ENCODE data around the gene CEBPG. TPM values are rescaled to one million over a fixed set of nuclear protein-coding genes. Genes with fewer than 3 reads are reported as not detected.

Gene CEBPG
- total RNA-seq, 1 experiment from 2014 or later: 33.4 TPM

- BruUV-seq (replicated peaks): no TSS peak
- no peak for TF ChIP-seq EZH2 (IDR thresholded peaks at IDR 0.05; ENCODE audit: low read depth)
- no peak for TF ChIP-seq CTCF (conservative IDR thresholded peaks at IDR 0.05)
- DNase-seq: no peak
- H3K79me2 ChIP-seq (ENCODE audit: low read depth): no peaks in the 10 kb centered on the region
- no peaks in the 10 kb centered on the region for H3K36me3 ChIP-seq (ENCODE audit: low read depth)
- H2AFZ ChIP-seq: no peak overlapping the region
- peaks cover 6% of the 10 kb centered on the region for H3K4me1 ChIP-seq (replicated peaks; ENCODE audit: insufficient read depth)
- no peak overlapping the region for H3K4me2 ChIP-seq
- no peaks in the 10 kb centered on the region for H3K27me3 ChIP-seq (ENCODE audit: insufficient read depth, low read depth)
- CTCF ChIA-PET: no interaction called here
- POLR2A ChIA-PET (ENCODE audit: unreplicated experiment): interaction anchor here (0.5 to 0.6 kb wide), 2 partner anchors 231 to 738 kb away, joined by 5 to 11 read pairs; no protein-coding TSS in a partner anchor
- intact Hi-C loops (cut with micrococcal nuclease; ENCODE audit: unreplicated experiment): no loop called here
- peaks cover 6% of the 10 kb centered on the region; the same call in 1 of the 2 replicates for H3F3A ChIP-seq (ENCODE audit: insufficient read depth, low read depth)
- H3K27ac ChIP-seq: no peak overlapping the region
- H4K20me1 ChIP-seq (ENCODE audit: insufficient read depth): 0 out of 2 replicates have a peak, but pooled peaks cover 4% of the 10 kb centered on the region
- H3K9me3 ChIP-seq (ENCODE audit: insufficient read depth, low read depth): no peaks in the 10 kb centered on the region
- no peaks in the 10 kb centered on the region for H3K9me2 ChIP-seq (ENCODE audit: insufficient read depth)
- H3K4me3 ChIP-seq: no peak overlapping the region
Observed at GRCh38 chr19:33395561-33396550, 22.3 kb downstream of the CEBPG start.

GRCh38 chr19:33396701-33397535, 23.4 kb downstream of the CEBPG start:
- H3K4me1 ChIP-seq (replicated peaks; ENCODE audit: insufficient read depth): peaks cover 6% of the 10 kb centered on the region
- TF ChIP-seq EZH2 (IDR thresholded peaks at IDR 0.05; ENCODE audit: low read depth): no peak
- no peak for TF ChIP-seq CTCF (conservative IDR thresholded peaks at IDR 0.05)
- H3K9me2 ChIP-seq (ENCODE audit: insufficient read depth): no peaks in the 10 kb centered on the region
- H2AFZ ChIP-seq: no peak overlapping the region
- H3K79me2 ChIP-seq (ENCODE audit: low read depth): no peaks in the 10 kb centered on the region
- no peak overlapping the region for H3K4me2 ChIP-seq
- H3K4me3 ChIP-seq: no peak overlapping the region
- no TSS peak for BruUV-seq (replicated peaks)
- H3K27ac ChIP-seq: no peak overlapping the region
- H3F3A ChIP-seq (ENCODE audit: insufficient read depth, low read depth): peaks cover 6% of the 10 kb centered on the region; the same call in 1 of the 2 replicates
- intact Hi-C loops (cut with micrococcal nuclease; ENCODE audit: unreplicated experiment): no loop called here
- POLR2A ChIA-PET (ENCODE audit: unreplicated experiment): interaction anchor here (0.6 kb wide), 1 partner anchor 93 kb away, joined by 6 read pairs; no protein-coding TSS in a partner anchor
- 0 out of 2 replicates have a peak, but pooled peaks cover 3% of the 10 kb centered on the region for H4K20me1 ChIP-seq (ENCODE audit: insufficient read depth)
- H3K36me3 ChIP-seq (ENCODE audit: low read depth): no peaks in the 10 kb centered on the region
- no peak for DNase-seq
- no peaks in the 10 kb centered on the region for H3K9me3 ChIP-seq (ENCODE audit: insufficient read depth, low read depth)
- CTCF ChIA-PET: interaction anchor here (0.5 to 0.7 kb wide), 2 partner anchors 158 to 160 kb away, joined by 4 read pairs; no protein-coding TSS in a partner anchor
- no peaks in the 10 kb centered on the region for H3K27me3 ChIP-seq (ENCODE audit: insufficient read depth, low read depth)
